Endothelial cell (in vitro differentiated cells): ENCODE measurements around the gene TNFAIP8. TPM values are rescaled to one million over a fixed set of nuclear protein-coding genes. Genes with fewer than 3 reads are reported as not detected.

Experiments
- DNase-seq: peaks from one replicate; pipeline ENCODE4 v3.0.0; 2021; ENCODE audit warnings: low spot score
- H3K27ac Mint-ChIP-seq: one replicate; pipeline ENCODE4 v1.8.0; 2021; ENCODE audit warnings: mixed read lengths, inconsistent platforms; ENCODE audit not compliant: unreplicated experiment
- H3K27me3 Mint-ChIP-seq: one replicate; pipeline ENCODE4 v1.8.0; 2021; ENCODE audit warnings: mild to moderate bottlenecking, moderate library complexity, mixed read lengths, inconsistent platforms; ENCODE audit not compliant: unreplicated experiment
- H3K36me3 Mint-ChIP-seq: one replicate; pipeline ENCODE4 v1.8.0; 2021; ENCODE audit warnings: mild to moderate bottlenecking, low read depth, mixed read lengths, inconsistent platforms; ENCODE audit not compliant: unreplicated experiment
- H3K4me1 Mint-ChIP-seq: one replicate; pipeline ENCODE4 v1.8.0; 2021; ENCODE audit warnings: mild to moderate bottlenecking, mixed read lengths, inconsistent platforms; ENCODE audit not compliant: unreplicated experiment
- H3K4me3 Mint-ChIP-seq: one replicate; pipeline ENCODE4 v1.8.0; 2021; ENCODE audit warnings: mild to moderate bottlenecking, mixed read lengths, inconsistent platforms; ENCODE audit not compliant: unreplicated experiment
- H3K9me3 Mint-ChIP-seq: one replicate; pipeline ENCODE4 v1.8.0; 2021; ENCODE audit warnings: mixed read lengths, inconsistent platforms; ENCODE audit not compliant: unreplicated experiment
- CTCF ChIP-seq: fragments of 200-600 bp; sonication (generic); IDR thresholded peaks from one replicate; pipeline ENCODE4 v1.5.0; 2021; ENCODE audit warnings: antibody characterized with exemption; ENCODE audit not compliant: unreplicated experiment
- total RNA-seq: library from RNA; stranded (reverse); fragmentation: NEBNext Ultra II Directional; extraction: Animal tissue kit (Norgen Biotek cat#: 25700); gene quantifications from one replicate; pipeline ENCODE4 v1.2.1, GENCODE V29; 2021; ENCODE audit not compliant: unreplicated experiment

Gene TNFAIP8
- total RNA-seq, 1 donor from 2014 or later = 7.9 TPM

DNA sequence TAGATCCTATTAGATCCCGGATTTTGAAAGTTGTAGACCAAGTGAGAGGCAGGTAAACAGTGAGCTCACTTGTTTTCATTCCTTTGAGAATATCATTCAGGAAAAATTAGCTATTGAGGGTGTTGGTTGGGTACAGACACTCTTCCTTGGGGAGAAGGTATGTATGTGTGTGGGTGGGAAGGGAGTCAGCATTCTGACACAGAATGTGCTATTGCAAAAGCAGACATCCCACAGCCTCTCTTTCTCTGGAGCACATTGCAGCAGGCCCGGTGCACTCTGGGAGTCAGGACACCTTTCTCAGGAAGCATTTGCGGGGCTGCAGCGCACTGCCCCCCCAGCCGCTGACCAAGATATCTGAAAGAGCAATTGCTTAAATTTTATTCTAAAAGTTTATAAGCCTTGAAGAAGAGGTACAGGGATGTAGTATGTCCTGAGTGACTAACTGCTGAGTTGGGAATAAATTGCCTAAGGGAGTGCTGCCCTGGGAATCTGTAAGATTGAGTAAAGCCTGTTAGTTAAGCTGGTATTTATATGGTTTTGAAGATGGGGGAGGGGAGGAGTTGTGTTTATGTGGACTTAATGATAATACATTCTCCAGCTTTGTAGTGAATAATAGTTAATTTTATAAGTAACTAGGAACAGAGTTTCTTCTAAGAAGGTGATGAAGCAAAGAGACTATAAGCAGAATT, 5.2 kb downstream of the TNFAIP8 start:
- TF ChIP-seq CTCF = no peak
- no peak overlapping the region for H3K27ac Mint-ChIP-seq
- peaks cover 17% of the 10 kb centered on the region for H3K4me1 Mint-ChIP-seq
- H3K27me3 Mint-ChIP-seq = peaks cover 10% of the 10 kb centered on the region
- no peaks in the 10 kb centered on the region for H3K9me3 Mint-ChIP-seq
- no peaks in the 10 kb centered on the region for H3K36me3 Mint-ChIP-seq
- no peak overlapping the region for H3K4me3 Mint-ChIP-seq
- no peak for DNase-seq

DNA sequence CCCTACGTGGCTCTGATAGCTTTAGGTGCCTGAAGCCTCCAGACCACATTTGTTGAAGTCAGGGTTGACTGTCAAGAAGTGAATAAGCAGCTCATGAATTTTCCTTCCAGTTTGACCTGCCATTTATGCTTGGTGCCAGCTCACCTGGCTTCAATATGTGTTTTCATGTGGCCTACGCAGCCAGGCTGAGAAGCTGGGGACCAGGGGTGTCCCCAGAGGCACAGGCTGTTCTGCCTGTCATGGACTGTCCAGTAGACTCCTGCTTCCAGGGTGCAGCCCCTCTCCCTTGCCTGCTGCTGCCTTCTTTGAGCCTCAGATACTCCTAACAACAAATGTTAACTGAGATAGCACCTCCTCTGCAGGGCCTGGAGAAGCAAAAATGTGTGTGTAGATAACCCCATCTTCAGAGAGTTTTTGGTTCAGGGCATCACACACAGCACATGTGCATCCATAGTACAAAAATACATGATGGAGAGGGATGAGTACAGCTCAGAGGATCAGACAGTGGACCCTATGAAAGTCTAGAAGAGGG, 5.8 kb downstream of the TNFAIP8 start:
- no peak for TF ChIP-seq CTCF

DNA sequence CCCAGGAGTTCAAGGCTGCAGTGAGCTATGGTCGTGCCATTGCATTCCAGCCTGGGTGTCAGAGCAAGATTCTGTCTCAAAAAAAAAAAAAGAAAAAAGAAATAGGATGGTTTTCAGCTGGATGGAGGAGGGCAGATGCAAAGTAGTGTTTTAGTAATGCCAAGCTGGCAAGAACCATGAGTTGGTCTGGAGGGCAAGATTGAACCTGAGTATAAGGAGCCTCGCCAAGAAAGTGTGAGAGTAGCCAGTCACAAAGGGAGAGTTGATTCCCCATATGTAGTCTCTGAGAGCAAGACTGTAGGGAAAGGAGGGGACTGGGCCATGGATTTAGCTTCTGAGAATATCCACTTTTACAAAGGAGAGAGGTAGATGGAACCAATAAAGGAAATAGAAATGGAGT, 6.9 kb downstream of the TNFAIP8 start:
- Mint-ChIP-seq H3K4me3 (no peak overlapping the region), H3K9me3 (no peaks in the 10 kb centered on the region), H3K27ac (no peak overlapping the region), H3K4me1 (peaks cover 12% of the 10 kb centered on the region), H3K27me3 (peaks cover 7% of the 10 kb centered on the region), H3K36me3 (no peaks in the 10 kb centered on the region)
- no peak for DNase-seq
- TF ChIP-seq CTCF = no peak

More for the DNA sequence above, 5.8 kb downstream of the TNFAIP8 start:
- DNase-seq = no peak
- Mint-ChIP-seq H3K27me3 (peaks cover 10% of the 10 kb centered on the region), H3K9me3 (no peaks in the 10 kb centered on the region), H3K4me1 (peaks cover 13% of the 10 kb centered on the region), H3K27ac (no peak overlapping the region), H3K36me3 (no peaks in the 10 kb centered on the region), H3K4me3 (no peak overlapping the region)

DNA sequence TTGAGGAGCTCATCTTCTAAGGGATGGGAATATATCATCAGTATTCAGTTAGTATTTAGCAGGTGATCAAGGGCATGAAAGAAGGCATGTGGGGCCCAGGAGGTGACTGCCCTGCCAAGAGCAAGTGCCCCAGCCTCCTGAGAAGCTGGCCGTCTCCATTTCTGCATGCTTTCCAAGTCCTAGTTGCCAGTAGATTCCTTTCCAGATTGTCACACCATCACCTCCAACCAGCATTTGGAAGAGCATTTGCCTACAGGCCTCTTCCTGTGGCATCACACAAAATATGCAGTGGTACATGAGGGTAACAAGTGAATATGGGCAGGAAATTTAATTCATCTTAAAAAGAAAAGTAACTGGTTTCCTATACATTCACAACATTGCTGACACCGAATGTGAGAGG, 7.5 kb downstream of the TNFAIP8 start:
- H3K4me1 Mint-ChIP-seq = peaks cover 11% of the 10 kb centered on the region
- no peak overlapping the region for H3K27ac Mint-ChIP-seq
- H3K4me3 Mint-ChIP-seq = no peak overlapping the region
- TF ChIP-seq CTCF = no peak
- H3K27me3 Mint-ChIP-seq = peaks cover 7% of the 10 kb centered on the region
- no peaks in the 10 kb centered on the region for H3K36me3 Mint-ChIP-seq
- DNase-seq = no peak
- no peaks in the 10 kb centered on the region for H3K9me3 Mint-ChIP-seq

DNA sequence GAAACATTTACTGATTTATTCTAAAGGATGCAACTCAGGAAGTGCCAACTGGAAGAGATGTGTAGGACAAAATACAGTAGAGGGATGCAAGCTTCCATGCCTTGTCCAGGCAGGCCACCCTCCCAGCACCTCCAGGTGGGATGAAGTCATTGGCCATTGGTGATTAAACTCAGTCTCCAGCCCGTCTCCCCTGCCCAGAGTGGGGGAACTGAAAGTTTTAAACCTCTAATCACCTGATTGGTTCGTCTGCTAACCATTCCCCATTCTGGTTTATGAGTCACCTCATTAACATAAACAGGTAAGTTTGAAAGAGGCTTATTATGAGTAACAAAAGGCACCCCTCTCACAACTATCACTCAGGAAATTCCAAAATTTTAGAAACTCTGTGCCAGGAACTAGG, 8.1 kb downstream of the TNFAIP8 start:
- no peaks in the 10 kb centered on the region for H3K9me3 Mint-ChIP-seq
- no peak overlapping the region for H3K27ac Mint-ChIP-seq
- no peak overlapping the region for H3K4me3 Mint-ChIP-seq
- TF ChIP-seq CTCF = no peak
- peaks cover 5% of the 10 kb centered on the region for H3K27me3 Mint-ChIP-seq
- DNase-seq = no peak
- H3K4me1 Mint-ChIP-seq = peaks cover 5% of the 10 kb centered on the region
- no peaks in the 10 kb centered on the region for H3K36me3 Mint-ChIP-seq
